ENCODE results near the gene MEI1.
"Not testable (repeated sequence)": the region's sequence is repeated elsewhere in the genome, so short reads cannot be mapped to it uniquely, and the experiment has no call there.

Gene MEI1, protein sequence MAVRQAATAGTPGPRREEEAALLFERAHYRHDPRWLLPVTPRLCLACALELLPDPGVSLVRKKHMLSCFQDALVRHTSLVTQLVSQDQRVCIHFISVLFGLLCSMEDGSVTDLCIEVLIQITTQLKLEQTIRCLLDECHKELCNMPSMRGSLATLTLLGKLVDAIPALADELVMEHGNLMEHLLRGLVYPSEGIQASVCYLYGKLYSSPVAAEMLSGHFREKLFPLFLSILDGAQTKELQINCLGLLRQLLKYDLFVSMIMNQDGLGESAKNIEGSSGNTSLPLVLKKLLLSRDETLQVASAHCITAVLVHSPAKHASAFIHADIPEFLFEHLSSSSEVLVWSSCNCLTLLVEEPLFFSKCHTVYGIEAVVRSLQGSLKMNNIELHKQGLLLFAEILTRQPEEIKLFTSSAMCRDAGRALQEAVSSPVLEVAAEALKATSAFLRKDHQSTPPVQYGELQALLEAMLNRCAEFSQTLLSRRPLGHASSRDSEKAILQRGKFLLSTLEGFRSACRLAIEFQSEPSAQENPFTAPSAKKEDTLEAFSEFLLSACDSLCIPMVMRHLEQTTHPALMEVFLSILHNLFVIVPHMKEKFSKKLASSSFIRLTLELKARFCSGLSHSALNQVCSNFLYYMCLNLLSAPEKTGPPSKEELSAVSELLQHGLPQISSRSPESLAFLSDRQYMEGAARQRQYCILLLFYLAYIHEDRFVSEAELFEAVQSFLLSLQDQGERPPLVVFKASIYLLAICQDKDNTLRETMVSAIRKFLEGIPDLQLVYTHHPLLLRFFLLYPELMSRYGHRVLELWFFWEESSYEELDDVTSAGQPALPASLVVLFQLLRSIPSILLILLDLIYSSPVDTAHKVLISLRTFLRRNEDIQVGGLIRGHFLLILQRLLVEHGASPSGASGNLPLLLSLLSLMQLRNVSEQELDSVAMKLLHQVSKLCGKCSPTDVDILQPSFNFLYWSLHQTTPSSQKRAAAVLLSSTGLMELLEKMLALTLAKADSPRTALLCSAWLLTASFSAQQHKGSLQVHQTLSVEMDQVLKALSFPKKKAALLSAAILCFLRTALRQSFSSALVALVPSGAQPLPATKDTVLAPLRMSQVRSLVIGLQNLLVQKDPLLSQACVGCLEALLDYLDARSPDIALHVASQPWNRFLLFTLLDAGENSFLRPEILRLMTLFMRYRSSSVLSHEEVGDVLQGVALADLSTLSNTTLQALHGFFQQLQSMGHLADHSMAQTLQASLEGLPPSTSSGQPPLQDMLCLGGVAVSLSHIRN

GRCh38 chr22:41699264-41700107 lies at the start of gene MEI1:
TSS of gene MEI1 (plus strand) at chr22:41699503. CDS start at chr22:41699539, 36 bp downstream.
- DNase-seq (ENCODE audit: low read depth), result no peak

GRCh38 chr22:41650229-41650628 lies 49.1 kb upstream of the MEI1 start:
- no peak for DNase-seq (ENCODE audit: low read depth)

DNA sequence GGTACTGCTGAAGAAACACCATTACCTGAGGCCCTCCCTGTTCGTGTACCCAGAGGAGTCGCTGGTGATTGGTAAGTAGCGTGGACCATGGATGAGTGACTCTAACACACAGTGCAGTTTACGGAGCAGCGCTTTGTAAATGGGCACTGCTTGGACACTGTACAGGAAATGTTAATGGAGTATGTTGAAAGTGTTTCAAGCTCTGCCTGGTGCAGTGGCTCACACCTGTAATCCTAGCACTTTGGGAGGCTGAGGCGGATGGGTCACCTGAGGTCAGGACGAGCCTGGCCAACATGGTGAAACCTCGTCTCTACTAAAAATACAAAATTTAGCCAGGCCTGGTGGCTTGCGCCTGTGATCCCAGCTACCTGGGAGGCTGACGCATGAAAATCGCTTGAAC lies 48.5 kb upstream of the MEI1 start:
- DNase-seq (ENCODE audit: low read depth), result no peak

- no peak for DNase-seq (ENCODE audit: low read depth)
These were observed 45.0 kb upstream of the MEI1 start for GRCh38 chr22:41654322-41654721.

DNA sequence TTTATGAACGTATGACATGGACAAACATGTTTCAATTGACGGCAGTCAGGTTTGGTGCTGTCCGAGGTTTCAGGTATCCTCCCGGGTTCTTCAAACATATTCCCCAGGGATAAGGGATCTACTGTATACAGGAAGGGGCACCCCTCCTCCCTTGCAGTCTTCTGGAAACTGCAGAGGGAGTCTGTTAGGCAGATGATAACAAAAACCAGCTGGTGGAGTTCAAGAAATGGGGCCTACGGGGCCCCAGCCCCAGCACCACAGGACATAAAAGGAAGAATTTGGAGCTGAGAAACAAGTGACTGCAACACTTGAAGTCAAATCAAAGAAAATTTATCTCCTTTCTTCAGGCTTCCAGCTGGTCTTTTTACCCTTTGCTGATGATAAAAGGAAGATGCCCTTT lies 42.7 kb upstream of the MEI1 start:
- DNase-seq (ENCODE audit: low read depth), result no peak

DNA sequence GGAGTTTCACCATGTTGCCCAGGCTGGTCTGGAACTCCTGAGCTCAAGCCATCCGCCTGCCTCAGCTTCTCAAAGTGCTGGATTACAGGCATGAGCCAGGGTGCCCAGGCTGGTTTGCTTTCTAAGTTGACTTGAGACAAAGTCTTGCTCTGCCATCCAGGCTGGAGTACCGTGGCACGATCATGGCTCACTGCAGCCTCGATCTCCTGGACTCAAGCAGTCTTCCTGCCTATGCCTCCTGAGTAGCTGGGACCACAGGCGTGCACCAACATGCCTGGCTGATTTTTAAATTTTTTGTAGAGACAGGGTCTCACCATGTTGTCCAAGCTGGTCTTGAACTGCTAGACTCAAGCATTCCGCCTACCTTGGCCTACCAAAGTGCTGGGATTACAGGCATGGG lies 41.6 kb upstream of the MEI1 start:
- DNase-seq (ENCODE audit: low read depth), result no peak

DNA sequence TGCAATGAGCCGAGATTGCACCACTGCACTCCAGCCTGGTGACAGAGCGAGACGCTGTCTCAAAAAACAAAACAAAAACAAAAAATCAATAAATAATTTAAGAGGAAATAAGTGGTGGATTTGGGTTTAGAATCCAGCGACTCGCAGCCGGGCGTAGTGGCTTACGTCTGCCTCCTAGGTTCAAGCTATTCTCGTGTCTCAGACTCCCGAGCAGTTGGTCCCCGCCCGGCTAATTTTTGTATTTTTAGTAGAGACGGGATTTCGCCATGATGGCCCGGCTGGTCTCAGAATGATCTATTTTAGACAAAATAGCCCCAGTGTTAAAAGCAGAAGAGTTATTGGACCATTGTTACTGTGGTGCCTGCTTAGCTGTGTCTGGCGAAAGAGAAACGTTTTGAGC lies 40.4 kb upstream of the MEI1 start:
- DNase-seq (ENCODE audit: low read depth), result no peak

GRCh38 chr22:41659941-41660340 lies 39.4 kb upstream of the MEI1 start:
- no peak for DNase-seq (ENCODE audit: low read depth)

DNA sequence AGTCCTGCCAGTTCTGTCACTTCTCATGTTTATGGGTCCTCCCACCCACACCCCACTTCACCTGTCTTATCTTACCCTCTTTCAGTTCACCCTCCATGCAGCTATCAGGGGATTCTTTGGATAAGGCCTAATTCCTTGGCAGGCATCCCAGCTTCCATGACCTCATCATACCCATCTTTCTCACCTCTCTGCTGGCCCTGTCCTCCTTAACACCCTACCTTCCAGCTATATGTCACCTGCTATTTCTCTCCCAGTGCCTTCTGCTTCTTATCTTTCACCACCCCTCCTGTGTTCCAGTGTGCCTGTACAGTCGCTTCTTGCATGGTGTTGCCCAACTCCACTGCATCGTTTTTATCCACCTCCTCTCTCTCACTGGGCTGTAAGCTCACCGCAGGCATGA lies 38.9 kb upstream of the MEI1 start:
- DNase-seq (ENCODE audit: low read depth), result no peak

DNA sequence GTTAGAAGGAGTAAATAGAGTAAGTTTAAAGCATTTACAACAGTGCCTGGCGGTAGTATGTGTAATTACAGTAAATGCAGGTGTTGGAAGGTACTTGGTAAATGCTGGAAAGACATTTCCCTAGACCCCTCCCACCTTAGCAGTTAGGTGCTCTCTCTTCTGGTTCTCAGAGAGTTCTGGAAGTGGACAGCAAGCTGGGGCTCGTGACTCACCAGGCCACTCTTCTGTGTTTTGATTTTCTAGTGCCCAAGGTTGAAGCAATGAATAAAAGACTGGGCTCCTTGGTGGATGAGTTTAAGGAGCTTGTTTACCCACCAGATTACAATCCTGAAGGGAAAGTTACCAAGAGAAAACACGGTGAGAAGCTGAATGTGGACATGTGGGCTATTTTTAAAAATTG lies 38.2 kb upstream of the MEI1 start:
- no peak for DNase-seq (ENCODE audit: low read depth)

GRCh38 chr22:41661713-41662112 lies 37.6 kb upstream of the MEI1 start:
- no peak for DNase-seq (ENCODE audit: low read depth)

GRCh38 chr22:41663594-41663993 lies 35.7 kb upstream of the MEI1 start:
- DNase-seq (ENCODE audit: low read depth), result not testable (repeated sequence)

DNA sequence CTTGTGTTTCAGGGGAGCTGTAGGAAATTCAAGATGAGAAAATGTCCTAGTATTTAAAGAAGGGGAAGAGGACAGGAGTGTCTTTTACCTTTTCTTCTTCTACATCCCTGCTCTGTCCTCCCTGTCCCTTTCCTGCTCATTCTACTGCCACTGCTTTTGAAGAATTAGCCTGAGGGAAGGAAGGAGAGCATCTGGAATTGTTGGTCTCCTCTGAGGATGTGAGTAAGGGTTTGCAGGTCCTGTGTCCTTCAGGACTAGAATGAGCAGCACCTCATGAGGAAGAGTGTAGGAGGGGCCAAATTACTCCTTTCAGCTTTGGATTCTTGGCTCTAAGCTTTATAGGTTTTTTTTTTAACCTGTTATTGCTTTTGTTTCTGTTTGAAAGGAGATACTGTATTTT lies 34.8 kb upstream of the MEI1 start:
- DNase-seq (ENCODE audit: low read depth), result peak; percentile 70

DNA sequence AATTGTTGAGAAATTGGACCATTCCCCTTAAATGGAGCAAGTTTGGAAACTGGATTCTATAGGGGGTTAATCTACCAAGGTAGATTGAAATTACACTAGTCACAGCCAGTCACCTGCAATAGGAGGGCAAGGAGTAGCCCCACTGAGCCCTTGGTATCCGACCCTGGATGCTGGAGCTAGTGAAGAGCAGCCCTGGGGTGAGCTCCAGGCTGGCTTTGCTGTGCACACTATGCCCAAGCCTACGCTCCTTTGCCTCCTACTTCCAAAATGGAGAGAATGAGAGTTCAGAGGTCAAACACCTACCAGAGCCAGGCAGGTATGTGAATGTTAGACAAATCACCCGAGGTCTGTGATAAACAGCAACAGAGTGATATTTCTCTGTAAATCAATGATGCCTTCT lies 34.4 kb upstream of the MEI1 start:
- DNase-seq (ENCODE audit: low read depth), result no peak

GRCh38 chr22:41668971-41669911 lies 30.1 kb upstream of the MEI1 start:
- peak; percentile 87 for DNase-seq (ENCODE audit: low read depth)

DNA sequence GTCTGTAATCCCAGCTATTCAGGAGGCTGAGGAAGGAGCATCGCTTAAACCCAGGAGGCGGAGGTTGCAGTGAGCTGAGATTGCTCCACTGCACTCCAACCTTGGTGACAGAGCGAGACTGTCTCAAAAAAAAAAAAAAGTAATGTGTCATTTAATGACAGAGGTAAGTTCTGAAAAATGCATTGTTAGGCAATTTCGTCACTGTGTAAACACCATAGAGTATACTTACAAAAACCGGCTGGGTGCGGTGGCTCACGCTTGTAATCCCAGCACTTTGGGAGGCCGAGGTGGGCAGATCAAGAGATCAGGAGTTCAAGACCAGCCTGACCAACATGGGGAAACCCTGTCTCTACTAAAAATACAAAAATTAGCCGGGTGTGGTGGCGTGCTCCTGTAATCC lies 27.2 kb upstream of the MEI1 start:
- peak; percentile 65 for DNase-seq (ENCODE audit: low read depth)

GRCh38 chr22:41672780-41673509 lies 26.4 kb upstream of the MEI1 start:
- DNase-seq (ENCODE audit: low read depth), result peak; percentile 49

- no peak for DNase-seq (ENCODE audit: low read depth)
These were observed 24.4 kb upstream of the MEI1 start for GRCh38 chr22:41674846-41675340.

GRCh38 chr22:41676134-41676533 lies 23.2 kb upstream of the MEI1 start:
- no peak for DNase-seq (ENCODE audit: low read depth)
